ENCODE results near the gene CDK15.

- TF ChIP-seq, protein P1, sequence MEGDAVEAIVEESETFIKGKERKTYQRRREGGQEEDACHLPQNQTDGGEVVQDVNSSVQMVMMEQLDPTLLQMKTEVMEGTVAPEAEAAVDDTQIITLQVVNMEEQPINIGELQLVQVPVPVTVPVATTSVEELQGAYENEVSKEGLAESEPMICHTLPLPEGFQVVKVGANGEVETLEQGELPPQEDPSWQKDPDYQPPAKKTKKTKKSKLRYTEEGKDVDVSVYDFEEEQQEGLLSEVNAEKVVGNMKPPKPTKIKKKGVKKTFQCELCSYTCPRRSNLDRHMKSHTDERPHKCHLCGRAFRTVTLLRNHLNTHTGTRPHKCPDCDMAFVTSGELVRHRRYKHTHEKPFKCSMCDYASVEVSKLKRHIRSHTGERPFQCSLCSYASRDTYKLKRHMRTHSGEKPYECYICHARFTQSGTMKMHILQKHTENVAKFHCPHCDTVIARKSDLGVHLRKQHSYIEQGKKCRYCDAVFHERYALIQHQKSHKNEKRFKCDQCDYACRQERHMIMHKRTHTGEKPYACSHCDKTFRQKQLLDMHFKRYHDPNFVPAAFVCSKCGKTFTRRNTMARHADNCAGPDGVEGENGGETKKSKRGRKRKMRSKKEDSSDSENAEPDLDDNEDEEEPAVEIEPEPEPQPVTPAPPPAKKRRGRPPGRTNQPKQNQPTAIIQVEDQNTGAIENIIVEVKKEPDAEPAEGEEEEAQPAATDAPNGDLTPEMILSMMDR (IDR thresholded peaks at IDR 0.05): no peak
- no peak for TF ChIP-seq POLR2A (IDR thresholded peaks at IDR 0.05; ENCODE audit: low read depth)
- no peak for TF ChIP-seq POLR2AphosphoS5 (IDR thresholded peaks at IDR 0.05)
Measured at GRCh38 chr2:201936817-201937216, 130.5 kb downstream of the CDK15 start.
